ENCODE measurements around the gene AQP3. TPM values are rescaled to one million over a fixed set of nuclear protein-coding genes. Genes with fewer than 3 reads are reported as not detected.
"Not testable (repeated sequence)": the region's sequence is repeated elsewhere in the genome, so short reads cannot be mapped to it uniquely, and the experiment has no call there.

AQP3 gene
- total RNA-seq, 6 experiments from 2014 or later: 0.28 to 0.81 (median 0.53) TPM

GRCh38 chr9:33408087-33408486 is 39.3 kb downstream of the AQP3 start:
- TF ChIP-seq, protein P1, sequence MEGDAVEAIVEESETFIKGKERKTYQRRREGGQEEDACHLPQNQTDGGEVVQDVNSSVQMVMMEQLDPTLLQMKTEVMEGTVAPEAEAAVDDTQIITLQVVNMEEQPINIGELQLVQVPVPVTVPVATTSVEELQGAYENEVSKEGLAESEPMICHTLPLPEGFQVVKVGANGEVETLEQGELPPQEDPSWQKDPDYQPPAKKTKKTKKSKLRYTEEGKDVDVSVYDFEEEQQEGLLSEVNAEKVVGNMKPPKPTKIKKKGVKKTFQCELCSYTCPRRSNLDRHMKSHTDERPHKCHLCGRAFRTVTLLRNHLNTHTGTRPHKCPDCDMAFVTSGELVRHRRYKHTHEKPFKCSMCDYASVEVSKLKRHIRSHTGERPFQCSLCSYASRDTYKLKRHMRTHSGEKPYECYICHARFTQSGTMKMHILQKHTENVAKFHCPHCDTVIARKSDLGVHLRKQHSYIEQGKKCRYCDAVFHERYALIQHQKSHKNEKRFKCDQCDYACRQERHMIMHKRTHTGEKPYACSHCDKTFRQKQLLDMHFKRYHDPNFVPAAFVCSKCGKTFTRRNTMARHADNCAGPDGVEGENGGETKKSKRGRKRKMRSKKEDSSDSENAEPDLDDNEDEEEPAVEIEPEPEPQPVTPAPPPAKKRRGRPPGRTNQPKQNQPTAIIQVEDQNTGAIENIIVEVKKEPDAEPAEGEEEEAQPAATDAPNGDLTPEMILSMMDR (IDR thresholded peaks at IDR 0.05): no peak
- Mint-ChIP-seq H3K36me3 (ENCODE audit: low read depth) (no peaks in the 10 kb centered on the region), H3K9me3 (no peaks in the 10 kb centered on the region), H3K4me3 (no peak overlapping the region), H3K4me1 (ENCODE audit: low read depth) (no peaks in the 10 kb centered on the region), H3K27me3 (ENCODE audit: insufficient read depth) (peaks cover 28% of the 10 kb centered on the region), H3K27ac (no peak overlapping the region)
- no peak for DNase-seq

DNA sequence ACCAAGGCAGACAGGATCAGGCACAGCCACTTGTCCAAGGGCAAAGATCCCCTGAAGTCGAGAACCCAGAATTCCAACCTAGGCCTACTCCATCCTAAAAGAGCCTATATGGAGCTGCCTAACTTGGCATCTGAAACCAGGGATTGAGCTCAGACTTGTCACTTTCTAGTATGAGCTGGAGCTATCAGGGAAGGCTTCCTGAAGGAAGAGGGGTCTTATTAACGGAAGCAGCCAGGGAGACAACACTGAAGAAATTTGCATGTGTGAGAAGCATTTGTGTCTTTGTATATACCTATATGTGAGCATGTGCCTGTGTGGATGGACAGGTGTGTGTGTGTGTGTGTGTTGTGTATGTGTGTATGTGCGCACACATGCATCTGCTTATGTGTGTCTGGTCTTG is 40.3 kb downstream of the AQP3 start:
- Mint-ChIP-seq H3K4me1 (ENCODE audit: low read depth) (no peaks in the 10 kb centered on the region), H3K4me3 (no peak overlapping the region), H3K36me3 (ENCODE audit: low read depth) (no peaks in the 10 kb centered on the region), H3K27me3 (ENCODE audit: insufficient read depth) (peaks cover 34% of the 10 kb centered on the region), H3K27ac (no peak overlapping the region), H3K9me3 (no peaks in the 10 kb centered on the region)
- no peak for DNase-seq
- TF ChIP-seq, protein P1 (IDR thresholded peaks at IDR 0.05): no peak

DNA sequence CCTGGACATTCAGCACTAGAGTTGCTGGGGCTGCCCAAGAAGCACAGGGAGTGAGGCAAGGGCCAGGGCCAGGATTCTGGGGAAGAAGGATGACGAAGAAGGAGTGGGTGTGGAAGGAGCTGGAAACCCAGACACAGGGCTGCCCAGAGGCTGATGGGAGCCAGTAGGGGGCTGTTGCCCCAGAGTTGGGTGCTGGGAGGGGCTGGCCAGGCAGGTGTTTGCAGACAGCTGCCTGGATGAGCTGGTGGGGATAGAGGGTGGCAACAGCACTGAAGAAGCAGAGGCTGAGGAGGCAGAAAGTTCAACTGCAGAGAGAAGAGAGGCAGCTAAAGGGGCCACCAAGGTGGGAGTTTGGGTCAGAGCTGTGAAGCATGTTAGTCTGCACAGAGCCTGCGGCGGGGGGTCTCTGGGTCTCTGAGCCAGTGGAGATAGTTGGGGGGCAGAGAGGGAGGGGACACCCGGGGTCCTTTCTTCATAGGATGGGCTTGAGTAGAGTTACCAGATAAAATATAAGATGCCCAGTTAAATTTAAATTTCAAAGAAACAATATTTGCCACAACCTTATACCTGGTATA is 42.5 kb downstream of the AQP3 start:
- no peak for DNase-seq
- Mint-ChIP-seq H3K4me3 (no peak overlapping the region), H3K27ac (no peak overlapping the region), H3K9me3 (no peaks in the 10 kb centered on the region), H3K4me1 (ENCODE audit: low read depth) (no peaks in the 10 kb centered on the region), H3K36me3 (ENCODE audit: low read depth) (no peaks in the 10 kb centered on the region), H3K27me3 (ENCODE audit: insufficient read depth) (peaks cover 37% of the 10 kb centered on the region)
- TF ChIP-seq, protein P1 (IDR thresholded peaks at IDR 0.05): no peak

- Mint-ChIP-seq H3K4me3 (no peak overlapping the region), H3K27ac (no peak overlapping the region), H3K36me3 (ENCODE audit: low read depth) (no peaks in the 10 kb centered on the region)
Measured at GRCh38 chr9:33403941-33404787, 43.2 kb downstream of the AQP3 start.

GRCh38 chr9:33402371-33402770 is 45.0 kb downstream of the AQP3 start, which contains the start of gene AQP7:
Gene AQP7 (minus strand): TSS chr9:33402568. CDS start chr9:33401262, 1,306 bp downstream.
- H3K36me3 Mint-ChIP-seq (ENCODE audit: low read depth); DNase-seq; H3K4me1 Mint-ChIP-seq (ENCODE audit: low read depth); H3K4me3 Mint-ChIP-seq; H3K9me3 Mint-ChIP-seq; H3K27ac Mint-ChIP-seq: not testable (repeated sequence)
- peaks cover 39% of the 10 kb centered on the region for H3K27me3 Mint-ChIP-seq (ENCODE audit: insufficient read depth)

More at GRCh38 chr9:33403941-33404787, 43.2 kb downstream of the AQP3 start:
- no peaks in the 10 kb centered on the region for H3K9me3 Mint-ChIP-seq
- no peak for DNase-seq
- TF ChIP-seq, protein P1 (IDR thresholded peaks at IDR 0.05): no peak
- peaks cover 43% of the 10 kb centered on the region for H3K27me3 Mint-ChIP-seq (ENCODE audit: insufficient read depth)
- no peaks in the 10 kb centered on the region for H3K4me1 Mint-ChIP-seq (ENCODE audit: low read depth)

DNA sequence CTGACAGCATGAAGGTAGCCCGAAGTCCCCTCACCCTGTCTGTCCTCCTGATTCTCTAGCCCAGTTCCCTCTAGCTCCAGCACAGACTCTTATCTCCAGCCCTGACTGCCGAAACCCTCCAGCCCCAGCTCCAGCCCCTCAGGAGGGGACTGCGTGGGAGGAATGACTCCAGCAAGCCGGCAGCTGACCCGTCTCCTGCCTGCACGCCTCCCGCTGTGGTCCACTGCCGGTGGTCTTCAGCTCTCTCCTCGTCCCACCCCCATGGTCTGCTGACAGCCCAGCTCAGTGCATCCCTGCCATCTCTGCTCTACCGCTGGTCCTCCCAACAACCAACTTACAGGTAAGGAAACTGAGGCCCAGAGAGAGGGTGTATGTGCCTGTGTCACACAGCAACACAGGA is 45.6 kb downstream of the AQP3 start:
- not testable (repeated sequence) for H3K27ac Mint-ChIP-seq; H3K9me3 Mint-ChIP-seq; DNase-seq; H3K4me3 Mint-ChIP-seq; H3K4me1 Mint-ChIP-seq (ENCODE audit: low read depth); H3K36me3 Mint-ChIP-seq (ENCODE audit: low read depth)
- peaks cover 38% of the 10 kb centered on the region for H3K27me3 Mint-ChIP-seq (ENCODE audit: insufficient read depth)

DNA sequence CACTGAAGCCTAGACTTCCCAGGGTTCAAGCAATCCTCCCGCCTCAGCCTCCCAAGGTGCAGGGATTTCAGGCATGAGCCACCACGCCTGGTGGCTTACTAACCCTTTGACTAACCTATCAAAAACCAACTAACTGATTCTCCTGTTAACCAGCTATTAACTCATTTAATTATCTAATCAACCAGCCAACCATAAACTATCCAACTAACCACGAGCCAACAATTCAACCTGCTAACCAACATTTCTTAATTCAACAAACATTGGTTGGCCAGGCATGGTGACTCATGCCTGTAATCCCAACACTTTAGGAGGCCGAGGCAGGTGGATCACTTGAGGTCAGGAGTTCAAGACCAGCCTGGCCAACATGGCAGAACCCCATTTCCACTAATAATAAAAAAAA is 48.3 kb downstream of the AQP3 start:
- not testable (repeated sequence) for H3K9me3 Mint-ChIP-seq; DNase-seq; H3K4me3 Mint-ChIP-seq; H3K27ac Mint-ChIP-seq; H3K4me1 Mint-ChIP-seq (ENCODE audit: low read depth); H3K36me3 Mint-ChIP-seq (ENCODE audit: low read depth)
- peaks cover 34% of the 10 kb centered on the region for H3K27me3 Mint-ChIP-seq (ENCODE audit: insufficient read depth)

DNA sequence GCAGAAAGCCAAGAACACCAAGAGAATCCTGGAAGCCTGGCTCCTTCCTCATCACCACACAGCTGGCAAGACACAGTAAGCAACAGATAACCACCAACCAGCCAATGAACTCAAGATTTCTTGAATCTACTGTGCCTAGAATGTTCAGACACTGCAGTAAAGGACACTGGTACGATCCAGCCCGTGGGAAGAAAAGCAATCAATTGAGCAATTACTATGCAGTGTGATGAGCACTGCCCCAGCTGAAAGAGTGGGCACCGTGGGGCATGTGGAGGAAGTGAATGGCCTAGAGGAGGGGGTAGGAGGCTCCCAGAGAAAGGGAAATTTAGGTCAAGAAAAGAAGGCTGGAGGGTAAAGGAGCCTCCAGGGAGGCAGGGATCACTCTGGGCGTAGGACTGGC is 49.6 kb downstream of the AQP3 start:
- not testable (repeated sequence) for DNase-seq; H3K9me3 Mint-ChIP-seq; H3K36me3 Mint-ChIP-seq (ENCODE audit: low read depth); H3K4me1 Mint-ChIP-seq (ENCODE audit: low read depth); H3K4me3 Mint-ChIP-seq; H3K27ac Mint-ChIP-seq
- peaks cover 34% of the 10 kb centered on the region for H3K27me3 Mint-ChIP-seq (ENCODE audit: insufficient read depth)

GRCh38 chr9:33395159-33395879 is 52.1 kb downstream of the AQP3 start:
- H3K4me1 Mint-ChIP-seq (ENCODE audit: low read depth): peaks cover 24% of the 10 kb centered on the region
- not testable (repeated sequence) for DNase-seq; H3K9me3 Mint-ChIP-seq; H3K27ac Mint-ChIP-seq; H3K4me3 Mint-ChIP-seq; H3K36me3 Mint-ChIP-seq (ENCODE audit: low read depth)
- H3K27me3 Mint-ChIP-seq (ENCODE audit: insufficient read depth): peaks cover 20% of the 10 kb centered on the region
